PC-3 (cell line): Measurements from ENCODE around the gene DLGAP1. TPM values are rescaled to one million over a fixed set of nuclear protein-coding genes. Genes with fewer than 3 reads are reported as not detected.

Experiments used
- ATAC-seq: fragments of 200-7000 bp; cut with Tn5 transposase; 2 replicates; pipeline ENCODE4 v1.9.1; 2020; ENCODE audit warnings: mild to moderate bottlenecking, moderate library complexity
- BruUV-seq: library from RNA; stranded (reverse); fragments of 400-500 nt; replicated peaks from 2 replicates; lab custom pipeline; 2021; lab: Mats Ljungman, UMichigan
- CTCF ChIA-PET: fragments of 300-600 bp; sonication (Branson Sonifier 250); formaldehyde crosslinking; loops from one replicate; lab custom pipeline; 2022; ENCODE audit warnings: antibody characterized with exemption; lab: Charles Lee
- POLR2A ChIA-PET: fragments of 300-600 bp; sonication (Branson Sonifier 250); formaldehyde crosslinking; loops from one replicate; lab custom pipeline; 2022; ENCODE audit warnings: antibody characterized with exemption; ENCODE audit not compliant: unreplicated experiment; lab: Charles Lee
- DNase-seq: peaks from one replicate; pipeline ENCODE4 v3.0.0-alpha.2; 2015
- H2AFZ ChIP-seq: fragments of 300-600 bp; sonication (generic); 2 replicates; pipeline ENCODE4 v1.6.0; 2016; ENCODE audit warnings: antibody characterized with exemption, low read length
- H3F3A ChIP-seq: fragments of 300-600 bp; sonication (generic); one replicate; pipeline ENCODE4 v1.6.0; 2017; ENCODE audit warnings: antibody characterized with exemption, low read length, control low read depth, mild to moderate bottlenecking; ENCODE audit not compliant: unreplicated experiment
- H3K27ac ChIP-seq: fragments of 300-600 bp; sonication (generic); 2 replicates; pipeline ENCODE4 v1.5.1; 2016; ENCODE audit warnings: mild to moderate bottlenecking, low read length
- H3K27me3 ChIP-seq: fragments of 300-600 bp; sonication (generic); 2 replicates; pipeline ENCODE4 v1.6.1; 2016; ENCODE audit warnings: low read length, mixed read lengths
- H3K36me3 ChIP-seq: fragments of 300-600 bp; sonication (generic); 2 replicates; pipeline ENCODE4 v1.6.1; 2016; ENCODE audit warnings: low read depth, mixed run types, low read length, mixed read lengths
- H3K4me1 ChIP-seq: fragments of 300-600 bp; sonication (generic); 2 replicates; pipeline ENCODE4 v1.5.1; 2016; ENCODE audit warnings: low read length; ENCODE audit not compliant: insufficient read depth
- H3K4me2 ChIP-seq: fragments of 300-600 bp; sonication (generic); 2 replicates; pipeline ENCODE4 v1.6.0; 2016; ENCODE audit warnings: low read length
- H3K4me3 ChIP-seq: fragments of 300-600 bp; sonication (generic); 2 replicates; pipeline ENCODE4 v1.5.1; 2016; ENCODE audit warnings: mild to moderate bottlenecking, low read length, mixed read lengths
- H3K79me2 ChIP-seq: fragments of 300-600 bp; sonication (generic); 2 replicates; pipeline ENCODE4 v1.6.1; 2017; ENCODE audit warnings: low read length, mixed read lengths
- H3K9ac ChIP-seq: fragments of 300-600 bp; sonication (generic); 2 replicates; pipeline ENCODE4 v1.6.0; 2016; ENCODE audit warnings: mild to moderate bottlenecking, low read length
- H3K9me2 ChIP-seq: fragments of 300-600 bp; sonication (generic); replicated peaks from 2 replicates; pipeline ENCODE4 v1.6.1; 2016; ENCODE audit warnings: mixed run types, low read length, mixed read lengths
- H3K9me3 ChIP-seq: fragments of 300-600 bp; sonication (generic); 2 replicates; pipeline ENCODE4 v1.6.1; 2016; ENCODE audit warnings: low read length, mixed read lengths
- H4K20me1 ChIP-seq: fragments of 300-600 bp; sonication (generic); 2 replicates; pipeline ENCODE4 v1.6.1; 2016; ENCODE audit warnings: low read length, mixed read lengths
- EZH2 ChIP-seq: fragments of 300-600 bp; sonication (generic); IDR thresholded peaks from one replicate; pipeline ENCODE4 v1.6.1; 2017; ENCODE audit warnings: antibody characterized with exemption, mild to moderate bottlenecking, low read length; ENCODE audit not compliant: unreplicated experiment
- EZH2phosphoT487 ChIP-seq: fragments of 300-600 bp; sonication (generic); IDR thresholded peaks from 2 replicates; pipeline ENCODE4 v1.6.1; 2018; ENCODE audit warnings: mild to moderate bottlenecking, antibody characterized with exemption, low read length, borderline replicate concordance
- intact Hi-C: fragments of 100-400 bp; cut with micrococcal nuclease; formaldehyde crosslinking; loops from 2 replicates; pipeline ENCODE4 v1.9.0; 2023
- total RNA-seq: library from RNA; depleted of rRNA; stranded (reverse); fragments of >200 nt; gene quantifications from 2 replicates; pipeline ENCODE4 v1.2.3, GENCODE V29; 2014
- TF ChIP-seq, protein P1 (sequence below): fragments of 300-600 bp; sonication (generic); conservative IDR thresholded peaks from 2 replicates; pipeline ENCODE4 v1.5.1; 2017; ENCODE audit warnings: antibody characterized with exemption, low read depth, mild to moderate bottlenecking, low read length

DLGAP1 gene
- total RNA-seq, 1 experiment from 2014 or later, result not detected

DNA sequence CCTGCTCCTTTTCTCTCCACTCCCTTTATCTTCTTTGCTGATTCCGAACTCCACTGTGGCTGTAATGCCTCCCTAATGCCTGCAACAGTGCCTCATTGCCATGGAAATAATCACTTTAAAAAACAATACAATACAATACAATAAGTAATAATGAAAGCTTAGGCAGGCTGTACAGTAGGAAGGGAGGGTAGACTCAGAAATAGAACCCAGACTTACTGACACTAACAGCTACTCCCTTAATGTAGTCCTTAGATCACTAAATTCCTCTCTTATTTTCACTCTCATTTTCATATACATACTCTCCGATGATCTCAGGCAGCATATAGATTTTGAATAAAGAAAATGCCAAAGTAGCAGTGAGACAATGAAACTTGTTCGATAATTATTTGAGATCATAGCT is 70.2 kb downstream of the DLGAP1 start:
- Histone ChIP-seq H3K9me3 (peaks cover 13% of the 10 kb centered on the region; the same call in 1 of the 2 replicates), H3K27me3 (no peaks in the 10 kb centered on the region), H3K27ac (no peak overlapping the region), H3K9ac (no peak overlapping the region), H3F3A (no peaks in the 10 kb centered on the region), H3K4me1 (no peaks in the 10 kb centered on the region), H3K9me2 (no peaks in the 10 kb centered on the region), H4K20me1 (no peaks in the 10 kb centered on the region), H3K79me2 (no peaks in the 10 kb centered on the region), H3K4me2 (no peak overlapping the region), H2AFZ (no peak overlapping the region), H3K4me3 (no peak overlapping the region), H3K36me3 (no peaks in the 10 kb centered on the region)
- no TSS peak for BruUV-seq
- POLR2A ChIA-PET, result no interaction called here
- ATAC-seq, result no peak
- intact Hi-C loops, result no loop called here
- no peak for DNase-seq
- TF ChIP-seq, protein P1, sequence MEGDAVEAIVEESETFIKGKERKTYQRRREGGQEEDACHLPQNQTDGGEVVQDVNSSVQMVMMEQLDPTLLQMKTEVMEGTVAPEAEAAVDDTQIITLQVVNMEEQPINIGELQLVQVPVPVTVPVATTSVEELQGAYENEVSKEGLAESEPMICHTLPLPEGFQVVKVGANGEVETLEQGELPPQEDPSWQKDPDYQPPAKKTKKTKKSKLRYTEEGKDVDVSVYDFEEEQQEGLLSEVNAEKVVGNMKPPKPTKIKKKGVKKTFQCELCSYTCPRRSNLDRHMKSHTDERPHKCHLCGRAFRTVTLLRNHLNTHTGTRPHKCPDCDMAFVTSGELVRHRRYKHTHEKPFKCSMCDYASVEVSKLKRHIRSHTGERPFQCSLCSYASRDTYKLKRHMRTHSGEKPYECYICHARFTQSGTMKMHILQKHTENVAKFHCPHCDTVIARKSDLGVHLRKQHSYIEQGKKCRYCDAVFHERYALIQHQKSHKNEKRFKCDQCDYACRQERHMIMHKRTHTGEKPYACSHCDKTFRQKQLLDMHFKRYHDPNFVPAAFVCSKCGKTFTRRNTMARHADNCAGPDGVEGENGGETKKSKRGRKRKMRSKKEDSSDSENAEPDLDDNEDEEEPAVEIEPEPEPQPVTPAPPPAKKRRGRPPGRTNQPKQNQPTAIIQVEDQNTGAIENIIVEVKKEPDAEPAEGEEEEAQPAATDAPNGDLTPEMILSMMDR, result no peak
- TF ChIP-seq EZH2, result no peak
- no peak for TF ChIP-seq EZH2phosphoT487
- CTCF ChIA-PET, result no interaction called here

DNA sequence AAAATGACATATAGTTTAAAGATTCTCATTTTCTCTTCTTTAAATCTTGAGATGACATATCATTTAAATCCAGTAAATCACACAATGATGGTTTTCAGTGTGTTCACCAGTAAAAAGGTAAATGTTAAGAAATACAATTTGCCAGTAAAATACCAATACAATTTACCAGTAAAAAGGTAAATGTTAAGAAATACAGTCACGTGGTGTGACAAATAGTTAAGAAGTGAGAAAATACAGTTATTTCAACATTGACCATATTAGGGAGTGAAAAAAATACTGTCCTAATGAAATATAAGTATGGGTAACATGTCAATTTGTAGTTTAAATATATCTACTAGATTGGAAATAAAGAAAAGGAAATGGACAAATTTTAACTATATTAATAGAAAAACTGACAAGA is 80.5 kb downstream of the DLGAP1 start:
- no peak overlapping the region for H3K27ac ChIP-seq
- ChIA-PET POLR2A (no interaction called here), CTCF (no interaction called here)
- no peaks in the 10 kb centered on the region for H3K79me2 ChIP-seq
- no peaks in the 10 kb centered on the region for H3K4me1 ChIP-seq
- no peaks in the 10 kb centered on the region for H4K20me1 ChIP-seq
- no peaks in the 10 kb centered on the region for H3K36me3 ChIP-seq
- DNase-seq (no peak), ATAC-seq (no peak)
- no peaks in the 10 kb centered on the region for H3K27me3 ChIP-seq
- H3K9me2 ChIP-seq, result no peaks in the 10 kb centered on the region
- TF ChIP-seq, protein P1, result no peak
- TF ChIP-seq EZH2phosphoT487 (no peak), EZH2 (no peak)
- H2AFZ ChIP-seq, result no peak overlapping the region
- no peak overlapping the region for H3K4me3 ChIP-seq
- intact Hi-C loops, result no loop called here
- no peaks in the 10 kb centered on the region for H3F3A ChIP-seq
- H3K9ac ChIP-seq, result no peak overlapping the region
- BruUV-seq, result no TSS peak
- H3K4me2 ChIP-seq, result no peak overlapping the region
- peaks cover 33% of the 10 kb centered on the region for H3K9me3 ChIP-seq

DNA sequence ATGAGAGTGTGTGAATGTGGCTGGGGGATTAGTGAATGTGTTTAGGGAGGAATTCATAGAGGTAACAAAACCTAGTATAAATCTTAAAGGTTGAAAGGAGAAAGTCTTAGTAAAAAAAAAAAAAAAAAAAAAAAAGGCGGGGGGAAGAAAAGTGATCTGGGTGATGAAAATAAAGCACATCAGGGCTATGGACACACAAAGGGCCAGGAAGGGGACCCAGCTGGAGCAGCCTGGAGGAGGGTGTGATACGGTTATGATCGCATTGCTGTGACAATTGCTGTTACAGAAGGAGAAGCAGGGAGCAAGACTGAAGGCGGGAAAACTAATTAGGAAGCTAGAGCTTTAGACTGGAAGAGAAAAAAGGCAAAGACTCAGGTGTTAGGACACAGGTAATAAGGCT is 85.4 kb downstream of the DLGAP1 start:
- no peak for DNase-seq
- TF ChIP-seq EZH2 (no peak), EZH2phosphoT487 (no peak)
- TF ChIP-seq, protein P1, result no peak
- no TSS peak for BruUV-seq
- Histone ChIP-seq H3K4me1 (no peaks in the 10 kb centered on the region), H3K4me2 (no peak overlapping the region), H3K79me2 (no peaks in the 10 kb centered on the region), H3K4me3 (no peak overlapping the region), H3K36me3 (no peaks in the 10 kb centered on the region), H3K27me3 (no peaks in the 10 kb centered on the region), H2AFZ (no peak overlapping the region), H3F3A (no peaks in the 10 kb centered on the region), H3K27ac (no peak overlapping the region), H3K9me2 (no peaks in the 10 kb centered on the region), H3K9ac (no peak overlapping the region), H3K9me3 (peaks cover 13% of the 10 kb centered on the region), H4K20me1 (no peaks in the 10 kb centered on the region)
- POLR2A ChIA-PET, result no interaction called here
- CTCF ChIA-PET, result no interaction called here
- ATAC-seq, result no peak
- intact Hi-C loops, result no loop called here
